ENCODE results near the gene ABCA10.
"Not testable (repeated sequence)": the region's sequence is repeated elsewhere in the genome, so short reads cannot be mapped to it uniquely, and the experiment has no call there.

The ABCA10 gene

GRCh38 chr17:69228576-69228975, at the start of gene ABCA10:
ABCA10 (minus strand) TSS chr17:69228824; CDS start chr17:69225358, 3,466 bp downstream.
- FAIRE-seq, result no peak

GRCh38 chr17:69276279-69276678, 47.7 kb upstream of the ABCA10 start:
- not testable (repeated sequence) for FAIRE-seq

- no peak for FAIRE-seq
Measured at GRCh38 chr17:69275751-69276150, 47.1 kb upstream of the ABCA10 start.

GRCh38 chr17:69271023-69271422, 42.4 kb upstream of the ABCA10 start:
- no peak for FAIRE-seq

GRCh38 chr17:69269131-69269998, 40.7 kb upstream of the ABCA10 start:
- no peak for FAIRE-seq

GRCh38 chr17:69268543-69269014, 40.0 kb upstream of the ABCA10 start:
- FAIRE-seq, result no peak

GRCh38 chr17:69267219-69267618, 38.6 kb upstream of the ABCA10 start:
- FAIRE-seq, result no peak

GRCh38 chr17:69265873-69266272, 37.2 kb upstream of the ABCA10 start:
- no peak for FAIRE-seq

GRCh38 chr17:69254187-69254586, 25.6 kb upstream of the ABCA10 start:
- FAIRE-seq, result no peak

GRCh38 chr17:69250641-69251040, 22.0 kb upstream of the ABCA10 start:
- FAIRE-seq, result no peak

GRCh38 chr17:69246726-69247375, 18.2 kb upstream of the ABCA10 start:
- peak; percentile 28 for FAIRE-seq

- no peak for FAIRE-seq
Measured at GRCh38 chr17:69246202-69246601, 17.6 kb upstream of the ABCA10 start.

GRCh38 chr17:69245617-69246016, 17.0 kb upstream of the ABCA10 start:
- FAIRE-seq, result no peak

GRCh38 chr17:69239611-69240600, 11.3 kb upstream of the ABCA10 start:
- no peak for FAIRE-seq

GRCh38 chr17:69236946-69237345, 8.3 kb upstream of the ABCA10 start:
- no peak for FAIRE-seq

GRCh38 chr17:69236464-69236863, 7.8 kb upstream of the ABCA10 start:
- no peak for FAIRE-seq

- FAIRE-seq, result no peak
Measured at GRCh38 chr17:69235338-69236058, 6.9 kb upstream of the ABCA10 start.

- no peak for FAIRE-seq
Measured at GRCh38 chr17:69232650-69233049, 4.0 kb upstream of the ABCA10 start.

GRCh38 chr17:69231521-69231920, 2.9 kb upstream of the ABCA10 start:
- FAIRE-seq, result no peak

GRCh38 chr17:69230939-69231338, 2.3 kb upstream of the ABCA10 start:
- no peak for FAIRE-seq

- FAIRE-seq, result no peak
Measured at GRCh38 chr17:69228018-69228417, 606 bp downstream of the ABCA10 start.

- FAIRE-seq, result no peak
Measured at GRCh38 chr17:69227541-69227940, 1.1 kb downstream of the ABCA10 start.

Measured in colon (tissue), 2 donors.